B cell (primary cell): ENCODE measurements around the gene LMNTD2.

Experiments
- EZH2 ChIP-seq: IDR thresholded peaks from 2 replicates; pipeline ENCODE4 v1.6.1; 2012; ENCODE audit warnings: borderline replicate concordance, low read depth, mild to moderate bottlenecking, moderate library complexity, low read length; ENCODE audit not compliant: insufficient read depth, poor library complexity, severe bottlenecking
- TF ChIP-seq, protein P1 (sequence below): fragments of 200-600 bp; IDR thresholded peaks from one replicate; pipeline ENCODE4 v1.8.0; 2022; ENCODE audit warnings: antibody characterized with exemption, mild to moderate bottlenecking

DNA sequence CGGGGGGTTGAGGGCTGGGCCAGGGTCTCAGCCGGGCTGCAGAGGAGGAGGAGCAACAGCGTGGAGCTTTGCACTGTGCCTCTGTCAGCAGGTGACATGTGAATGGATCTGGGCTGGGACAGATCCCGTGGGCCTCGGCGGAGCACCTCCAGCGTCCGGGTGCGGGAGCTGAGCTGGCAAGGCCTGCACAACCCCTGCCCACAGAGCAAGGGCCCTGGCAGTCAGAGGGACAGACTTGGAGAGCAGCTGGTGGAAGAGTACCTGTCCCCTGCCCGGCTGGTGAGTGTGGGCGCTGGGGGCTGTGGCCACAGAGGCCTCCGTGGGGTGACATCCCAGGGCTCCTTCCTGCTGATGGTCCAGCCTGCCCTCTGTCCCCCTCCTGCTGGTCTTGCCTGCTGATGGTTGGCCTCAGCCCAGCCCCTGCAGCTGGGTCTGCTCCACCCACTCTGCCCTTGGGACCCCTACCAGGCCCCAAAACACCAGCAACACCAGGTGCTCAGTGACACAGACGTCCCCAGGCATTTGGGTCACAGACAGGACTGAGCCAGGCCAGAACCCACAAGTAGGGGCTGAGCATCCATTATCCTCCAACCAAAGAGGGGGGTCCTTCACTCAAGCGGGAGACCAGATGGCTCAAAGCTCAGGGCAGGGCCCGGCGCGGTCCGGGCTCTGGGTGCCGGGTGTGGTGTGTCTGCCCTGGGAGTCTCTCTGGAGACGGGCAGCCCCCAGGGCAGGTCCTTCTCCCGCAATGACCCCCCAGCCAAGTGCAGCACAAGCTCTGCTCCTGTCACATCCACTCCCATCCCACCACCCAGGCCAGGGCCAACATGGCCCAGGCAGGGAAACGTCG, 19.7 kb downstream of the LMNTD2 start:
- TF ChIP-seq, protein P1, sequence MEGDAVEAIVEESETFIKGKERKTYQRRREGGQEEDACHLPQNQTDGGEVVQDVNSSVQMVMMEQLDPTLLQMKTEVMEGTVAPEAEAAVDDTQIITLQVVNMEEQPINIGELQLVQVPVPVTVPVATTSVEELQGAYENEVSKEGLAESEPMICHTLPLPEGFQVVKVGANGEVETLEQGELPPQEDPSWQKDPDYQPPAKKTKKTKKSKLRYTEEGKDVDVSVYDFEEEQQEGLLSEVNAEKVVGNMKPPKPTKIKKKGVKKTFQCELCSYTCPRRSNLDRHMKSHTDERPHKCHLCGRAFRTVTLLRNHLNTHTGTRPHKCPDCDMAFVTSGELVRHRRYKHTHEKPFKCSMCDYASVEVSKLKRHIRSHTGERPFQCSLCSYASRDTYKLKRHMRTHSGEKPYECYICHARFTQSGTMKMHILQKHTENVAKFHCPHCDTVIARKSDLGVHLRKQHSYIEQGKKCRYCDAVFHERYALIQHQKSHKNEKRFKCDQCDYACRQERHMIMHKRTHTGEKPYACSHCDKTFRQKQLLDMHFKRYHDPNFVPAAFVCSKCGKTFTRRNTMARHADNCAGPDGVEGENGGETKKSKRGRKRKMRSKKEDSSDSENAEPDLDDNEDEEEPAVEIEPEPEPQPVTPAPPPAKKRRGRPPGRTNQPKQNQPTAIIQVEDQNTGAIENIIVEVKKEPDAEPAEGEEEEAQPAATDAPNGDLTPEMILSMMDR, result no peak
- TF ChIP-seq EZH2, result no peak
